ENCODE results near the gene ZIC1.

ZIC1 gene

GRCh38 chr3:147424581-147425387 lies 15.6 kb downstream of the ZIC1 start:
- no peak overlapping the region for H3K4me3 ChIP-seq (ENCODE audit: low read depth, low read length)
- peaks cover 4% of the 10 kb centered on the region for H3K9me3 ChIP-seq (ENCODE audit: control insufficient read depth, low read length)
- TF ChIP-seq CTCF (IDR thresholded peaks at IDR 0.05), result no peak
- H3K79me2 ChIP-seq, result no peaks in the 10 kb centered on the region
- no peak overlapping the region for H3K4me2 ChIP-seq (ENCODE audit: low read length)
- H3K9ac ChIP-seq, result no peak overlapping the region
- H3K4me1 ChIP-seq, result no peaks in the 10 kb centered on the region
- no peak overlapping the region for H2AFZ ChIP-seq
- no peak overlapping the region for H3K27ac ChIP-seq
- no peaks in the 10 kb centered on the region for H3K36me3 ChIP-seq (ENCODE audit: control insufficient read depth, insufficient read depth, low read length)
- H3K27me3 ChIP-seq (ENCODE audit: control insufficient read depth, insufficient read depth, low read length), result peaks cover 5% of the 10 kb centered on the region

GRCh38 chr3:147425388-147425850 lies 16.3 kb downstream of the ZIC1 start:
- Histone ChIP-seq H3K4me2 (ENCODE audit: low read length) (no peak overlapping the region), H3K9ac (no peak overlapping the region), H3K79me2 (no peaks in the 10 kb centered on the region), H3K27me3 (ENCODE audit: control insufficient read depth, insufficient read depth, low read length) (peaks cover 8% of the 10 kb centered on the region), H3K9me3 (ENCODE audit: control insufficient read depth, low read length) (peaks cover 4% of the 10 kb centered on the region), H3K36me3 (ENCODE audit: control insufficient read depth, insufficient read depth, low read length) (no peaks in the 10 kb centered on the region), H3K4me3 (ENCODE audit: low read depth, low read length) (no peak overlapping the region), H3K4me1 (no peaks in the 10 kb centered on the region), H3K27ac (no peak overlapping the region), H2AFZ (no peak overlapping the region)
- no peak for TF ChIP-seq CTCF (IDR thresholded peaks at IDR 0.05)

GRCh38 chr3:147426931-147427330 lies 17.8 kb downstream of the ZIC1 start:
- Histone ChIP-seq H3K9me3 (ENCODE audit: control insufficient read depth, low read length) (peaks cover 4% of the 10 kb centered on the region), H3K4me2 (ENCODE audit: low read length) (no peak overlapping the region), H3K4me3 (ENCODE audit: low read depth, low read length) (no peak overlapping the region), H3K79me2 (no peaks in the 10 kb centered on the region), H2AFZ (no peak overlapping the region), H3K27ac (no peak overlapping the region), H3K36me3 (ENCODE audit: control insufficient read depth, insufficient read depth, low read length) (no peaks in the 10 kb centered on the region), H3K9ac (no peak overlapping the region), H3K27me3 (ENCODE audit: control insufficient read depth, insufficient read depth, low read length) (peaks cover 9% of the 10 kb centered on the region), H3K4me1 (no peaks in the 10 kb centered on the region)
- no peak for TF ChIP-seq CTCF (IDR thresholded peaks at IDR 0.05)

- H3K4me2 ChIP-seq (ENCODE audit: low read length), result no peak overlapping the region
- peaks cover 6% of the 10 kb centered on the region for H3K27me3 ChIP-seq (ENCODE audit: control insufficient read depth, insufficient read depth, low read length)
Observed at GRCh38 chr3:147427746-147428145, 18.6 kb downstream of the ZIC1 start.

More at GRCh38 chr3:147427746-147428145, 18.6 kb downstream of the ZIC1 start:
- no peak overlapping the region for H2AFZ ChIP-seq
- H3K4me1 ChIP-seq, result no peaks in the 10 kb centered on the region
- H3K9me3 ChIP-seq (ENCODE audit: control insufficient read depth, low read length), result peaks cover 4% of the 10 kb centered on the region
- no peak overlapping the region for H3K27ac ChIP-seq
- no peaks in the 10 kb centered on the region for H3K79me2 ChIP-seq
- no peak overlapping the region for H3K9ac ChIP-seq
- TF ChIP-seq CTCF (IDR thresholded peaks at IDR 0.05), result no peak
- no peaks in the 10 kb centered on the region for H3K36me3 ChIP-seq (ENCODE audit: control insufficient read depth, insufficient read depth, low read length)
- no peak overlapping the region for H3K4me3 ChIP-seq (ENCODE audit: low read depth, low read length)
